HG03342 (cell line): ENCODE data around the gene FMR1NB.

Experiments used
- ATAC-seq: cut with Tn5 transposase; IDR thresholded peaks from one replicate; pipeline ENCODE4 v1.9.1; 2021; ENCODE audit warnings: mild to moderate bottlenecking, moderate library complexity; ENCODE audit not compliant: unreplicated experiment

The FMR1NB gene

GRCh38 chrX:147981038-147981752 lies at the start of gene FMR1NB:
Gene FMR1NB (plus strand): TSS chrX:147981337. CDS start chrX:147981403, 66 bp downstream.
- no peak for ATAC-seq

- ATAC-seq: no peak
Observed at GRCh38 chrX:147933815-147934214, 47.3 kb upstream of the FMR1NB start.

- ATAC-seq: no peak
Observed at GRCh38 chrX:147935156-147935758, 45.9 kb upstream of the FMR1NB start.

GRCh38 chrX:147945286-147945685 lies 35.9 kb upstream of the FMR1NB start:
- no peak for ATAC-seq

GRCh38 chrX:147948531-147948930 lies 32.6 kb upstream of the FMR1NB start:
- no peak for ATAC-seq

- ATAC-seq: no peak
Observed at GRCh38 chrX:147950352-147950751, 30.8 kb upstream of the FMR1NB start.

GRCh38 chrX:147953976-147954375 lies 27.2 kb upstream of the FMR1NB start:
- no peak for ATAC-seq

- ATAC-seq: no peak
Observed at GRCh38 chrX:147957291-147957690, 23.8 kb upstream of the FMR1NB start.

- no peak for ATAC-seq
Observed at GRCh38 chrX:147958291-147958690, 22.8 kb upstream of the FMR1NB start.

- ATAC-seq: no peak
Observed at GRCh38 chrX:147960722-147961121, 20.4 kb upstream of the FMR1NB start.

GRCh38 chrX:147962476-147962875 lies 18.7 kb upstream of the FMR1NB start:
- ATAC-seq: no peak

GRCh38 chrX:147978931-147979330 lies 2.2 kb upstream of the FMR1NB start:
- ATAC-seq: no peak

- ATAC-seq: no peak
Observed at GRCh38 chrX:148020329-148020728, 39.2 kb downstream of the FMR1NB start.

- peak; percentile 93 for ATAC-seq
Observed at GRCh38 chrX:148024425-148025148, 43.5 kb downstream of the FMR1NB start.

GRCh38 chrX:148035380-148035779 lies 54.2 kb downstream of the FMR1NB start:
- no peak for ATAC-seq

- no peak for ATAC-seq
Observed at GRCh38 chrX:148037020-148037419, 55.9 kb downstream of the FMR1NB start.

- ATAC-seq: no peak
Observed at GRCh38 chrX:148043271-148043855, 62.2 kb downstream of the FMR1NB start.

GRCh38 chrX:148047200-148047599 lies 66.1 kb downstream of the FMR1NB start:
- no peak for ATAC-seq

- no peak for ATAC-seq
Observed at GRCh38 chrX:148049441-148049840, 68.3 kb downstream of the FMR1NB start.

GRCh38 chrX:148051973-148052372 lies 70.8 kb downstream of the FMR1NB start:
- ATAC-seq: no peak

- no peak for ATAC-seq
Observed at GRCh38 chrX:148067285-148067684, 86.1 kb downstream of the FMR1NB start.
